Neutrophil (primary cell): ENCODE results near the gene ZBTB21.

Experiments used
- H3K27ac ChIP-seq: fragments of 200-600 bp; sonication (generic); 2 replicates; pipeline ENCODE4 v1.5.1; 2016; ENCODE audit warnings: mild to moderate bottlenecking, moderate library complexity
- H3K27me3 ChIP-seq: fragments of 200-600 bp; sonication (generic); 2 replicates; pipeline ENCODE4 v1.6.0; 2016; ENCODE audit warnings: mild to moderate bottlenecking
- H3K36me3 ChIP-seq: fragments of 200-600 bp; sonication (generic); 2 replicates; pipeline ENCODE4 v1.5.1; 2017
- H3K4me1 ChIP-seq, 2 experiments: fragments of 200-600 bp in 1 of 2; sonication (generic) in 1 of 2; 1 replicate in 1 of 2; 2 replicates in 1 of 2; pipeline versions ENCODE4 v1.5.1 to v1.6.1; 2013 to 2016; ENCODE audit warnings: low read depth in 1 of 2, low read length in 1 of 2, mild to moderate bottlenecking in 1 of 2, moderate library complexity in 1 of 2; ENCODE audit not compliant: control insufficient read depth in 1 of 2, insufficient read depth in 1 of 2
- H3K4me3 ChIP-seq, 2 experiments: fragments of 200-600 bp in 1 of 2; sonication (generic) in 1 of 2; 1 replicate in 1 of 2; 2 replicates in 1 of 2; pipeline ENCODE4 v1.5.1; 2013 to 2016; ENCODE audit warnings: low read depth in 1 of 2, low read length in 1 of 2, mild to moderate bottlenecking in 1 of 2, moderate library complexity in 1 of 2
- H3K9me3 ChIP-seq: fragments of 200-600 bp; sonication (generic); 2 replicates; pipeline ENCODE4 v1.5.1; 2016
- TF ChIP-seq, protein P1 (sequence below): fragments of 200-600 bp; sonication (generic); IDR thresholded peaks from 2 replicates; pipeline ENCODE4 v1.5.1; 2016; ENCODE audit warnings: antibody characterized with exemption

ZBTB21 gene

DNA sequence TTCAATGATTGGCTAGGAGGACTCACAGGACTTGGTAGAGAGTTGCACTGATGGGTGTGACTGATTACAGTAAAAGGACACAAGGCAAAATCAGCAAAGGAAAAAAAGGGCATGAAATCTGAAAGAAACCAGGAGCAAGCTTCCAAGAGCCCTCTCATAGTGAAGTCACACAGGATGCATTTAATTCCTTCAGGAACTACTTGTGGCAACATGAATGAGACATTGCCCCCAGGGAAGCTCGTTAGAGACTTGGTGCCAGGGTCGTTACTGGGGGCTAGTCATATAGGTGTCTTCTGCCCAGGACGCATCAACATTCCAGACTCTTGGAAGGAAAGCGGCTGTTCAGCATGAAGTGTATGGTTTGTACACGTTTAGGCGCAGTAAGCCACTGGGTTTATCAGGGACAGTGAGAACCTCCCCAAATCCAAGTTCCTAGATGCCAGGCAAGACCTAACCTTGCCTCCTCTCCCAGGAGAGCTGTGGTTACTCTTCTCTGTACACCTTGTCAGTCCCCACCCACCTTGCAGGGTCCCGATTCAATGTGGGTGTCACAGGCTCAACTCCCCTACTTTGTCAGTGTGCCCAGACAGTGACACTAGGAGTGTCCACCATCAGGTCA is 30.3 kb downstream of the ZBTB21 start:
- TF ChIP-seq, protein P1, sequence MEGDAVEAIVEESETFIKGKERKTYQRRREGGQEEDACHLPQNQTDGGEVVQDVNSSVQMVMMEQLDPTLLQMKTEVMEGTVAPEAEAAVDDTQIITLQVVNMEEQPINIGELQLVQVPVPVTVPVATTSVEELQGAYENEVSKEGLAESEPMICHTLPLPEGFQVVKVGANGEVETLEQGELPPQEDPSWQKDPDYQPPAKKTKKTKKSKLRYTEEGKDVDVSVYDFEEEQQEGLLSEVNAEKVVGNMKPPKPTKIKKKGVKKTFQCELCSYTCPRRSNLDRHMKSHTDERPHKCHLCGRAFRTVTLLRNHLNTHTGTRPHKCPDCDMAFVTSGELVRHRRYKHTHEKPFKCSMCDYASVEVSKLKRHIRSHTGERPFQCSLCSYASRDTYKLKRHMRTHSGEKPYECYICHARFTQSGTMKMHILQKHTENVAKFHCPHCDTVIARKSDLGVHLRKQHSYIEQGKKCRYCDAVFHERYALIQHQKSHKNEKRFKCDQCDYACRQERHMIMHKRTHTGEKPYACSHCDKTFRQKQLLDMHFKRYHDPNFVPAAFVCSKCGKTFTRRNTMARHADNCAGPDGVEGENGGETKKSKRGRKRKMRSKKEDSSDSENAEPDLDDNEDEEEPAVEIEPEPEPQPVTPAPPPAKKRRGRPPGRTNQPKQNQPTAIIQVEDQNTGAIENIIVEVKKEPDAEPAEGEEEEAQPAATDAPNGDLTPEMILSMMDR, result no peak

DNA sequence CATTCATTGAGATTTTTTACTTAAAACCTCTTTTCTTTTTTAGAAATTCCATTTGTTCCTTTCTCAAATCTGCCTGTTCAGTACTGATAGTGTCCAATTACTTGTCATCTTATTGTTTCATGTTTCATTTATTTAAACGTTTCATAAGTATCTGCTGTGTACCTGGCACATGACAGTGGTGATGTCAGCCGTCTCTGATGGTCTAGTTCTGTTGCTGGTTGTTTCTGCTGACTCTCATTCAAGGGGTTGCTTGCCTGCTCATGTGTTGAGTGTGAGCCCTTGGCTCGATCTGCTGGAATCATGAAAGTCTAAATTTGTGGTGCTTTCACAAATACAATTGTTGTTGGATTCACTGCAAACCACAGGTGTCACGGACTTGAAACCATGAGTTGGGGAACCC is 30.8 kb downstream of the ZBTB21 start:
- TF ChIP-seq, protein P1, result no peak
- no peaks in the 10 kb centered on the region for H3K4me1 ChIP-seq
- no peaks in the 10 kb centered on the region for H3K9me3 ChIP-seq
- H3K36me3 ChIP-seq, result no peaks in the 10 kb centered on the region
- H3K4me3 ChIP-seq, result no peak overlapping the region
- H3K27ac ChIP-seq, result no peak overlapping the region
- no peaks in the 10 kb centered on the region for H3K27me3 ChIP-seq

More for the DNA sequence above, 30.3 kb downstream of the ZBTB21 start:
- Histone ChIP-seq H3K9me3 (no peaks in the 10 kb centered on the region), H3K4me3 (no peak overlapping the region), H3K36me3 (no peaks in the 10 kb centered on the region), H3K27me3 (no peaks in the 10 kb centered on the region), H3K4me1 (no peaks in the 10 kb centered on the region), H3K27ac (no peak overlapping the region)

DNA sequence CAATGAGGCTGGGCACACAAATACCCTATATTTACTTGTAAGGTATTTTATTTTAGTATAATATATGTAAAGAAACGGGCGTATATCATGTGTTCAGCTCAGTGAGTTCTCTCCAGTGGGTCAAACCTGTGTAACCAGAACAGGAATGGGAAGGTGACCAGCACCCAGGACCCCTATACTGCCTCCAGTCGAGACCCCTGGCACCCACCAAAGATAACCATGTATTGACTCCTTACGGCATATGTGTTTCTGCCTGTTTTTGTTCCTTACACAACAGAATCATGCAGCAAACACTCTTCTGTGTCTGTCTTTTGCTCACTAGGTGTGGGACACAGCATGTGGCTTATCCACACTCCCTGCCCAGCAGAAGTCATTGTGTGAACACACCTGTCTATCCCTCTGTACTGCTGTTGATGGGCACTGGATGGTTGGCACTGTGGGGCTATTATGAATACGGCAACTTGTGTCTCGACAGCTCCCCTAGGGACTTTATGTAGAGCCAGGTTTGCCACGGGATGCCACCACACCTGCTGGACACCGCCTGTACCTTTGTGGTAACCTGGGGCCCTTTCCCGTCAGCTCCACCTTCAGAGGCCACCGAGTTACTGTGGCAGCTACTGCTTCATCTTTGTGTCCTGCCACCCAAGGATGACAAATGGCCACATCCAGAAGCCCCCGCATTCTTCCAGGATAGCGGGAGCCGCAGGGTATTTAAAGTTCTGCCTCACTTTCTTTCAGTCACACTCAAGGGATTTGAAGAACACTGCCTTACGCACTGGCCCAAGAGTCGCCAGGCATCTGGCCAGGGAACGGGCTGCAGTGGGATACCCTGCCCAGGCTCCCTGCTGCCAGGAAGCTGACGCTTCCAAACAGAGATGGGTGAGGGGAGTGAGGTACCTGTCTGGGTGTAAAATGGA is 32.9 kb downstream of the ZBTB21 start:
- no peaks in the 10 kb centered on the region for H3K36me3 ChIP-seq
- no peak overlapping the region for H3K4me3 ChIP-seq
- TF ChIP-seq, protein P1, result no peak
- H3K27me3 ChIP-seq, result no peaks in the 10 kb centered on the region
- H3K27ac ChIP-seq, result no peak overlapping the region
- H3K4me1 ChIP-seq, result no peaks in the 10 kb centered on the region
- H3K9me3 ChIP-seq, result no peaks in the 10 kb centered on the region

DNA sequence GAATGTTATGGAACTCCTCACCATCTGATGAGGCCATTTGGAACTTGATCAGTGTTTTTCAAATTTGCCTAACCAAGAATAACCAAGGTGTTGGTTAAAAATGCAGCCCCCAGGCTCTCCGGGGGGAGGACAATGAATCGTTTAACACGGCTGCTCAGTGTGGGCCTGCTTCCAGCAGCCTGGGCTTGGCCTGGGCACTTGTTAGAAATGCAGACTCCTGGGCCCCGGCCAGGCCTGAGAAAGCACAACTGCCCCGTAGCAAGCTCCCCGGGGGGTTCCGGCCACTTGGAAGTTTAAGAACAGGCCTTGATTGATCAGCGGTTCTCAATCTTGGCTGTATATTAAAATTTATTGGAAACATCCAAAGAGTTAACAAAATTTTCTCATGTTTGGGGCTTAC is 33.5 kb downstream of the ZBTB21 start:
- TF ChIP-seq, protein P1, result no peak
- no peaks in the 10 kb centered on the region for H3K4me1 ChIP-seq
- H3K36me3 ChIP-seq, result no peaks in the 10 kb centered on the region
- no peak overlapping the region for H3K27ac ChIP-seq
- H3K27me3 ChIP-seq, result no peaks in the 10 kb centered on the region
- no peak overlapping the region for H3K4me3 ChIP-seq
- H3K9me3 ChIP-seq, result no peaks in the 10 kb centered on the region

DNA sequence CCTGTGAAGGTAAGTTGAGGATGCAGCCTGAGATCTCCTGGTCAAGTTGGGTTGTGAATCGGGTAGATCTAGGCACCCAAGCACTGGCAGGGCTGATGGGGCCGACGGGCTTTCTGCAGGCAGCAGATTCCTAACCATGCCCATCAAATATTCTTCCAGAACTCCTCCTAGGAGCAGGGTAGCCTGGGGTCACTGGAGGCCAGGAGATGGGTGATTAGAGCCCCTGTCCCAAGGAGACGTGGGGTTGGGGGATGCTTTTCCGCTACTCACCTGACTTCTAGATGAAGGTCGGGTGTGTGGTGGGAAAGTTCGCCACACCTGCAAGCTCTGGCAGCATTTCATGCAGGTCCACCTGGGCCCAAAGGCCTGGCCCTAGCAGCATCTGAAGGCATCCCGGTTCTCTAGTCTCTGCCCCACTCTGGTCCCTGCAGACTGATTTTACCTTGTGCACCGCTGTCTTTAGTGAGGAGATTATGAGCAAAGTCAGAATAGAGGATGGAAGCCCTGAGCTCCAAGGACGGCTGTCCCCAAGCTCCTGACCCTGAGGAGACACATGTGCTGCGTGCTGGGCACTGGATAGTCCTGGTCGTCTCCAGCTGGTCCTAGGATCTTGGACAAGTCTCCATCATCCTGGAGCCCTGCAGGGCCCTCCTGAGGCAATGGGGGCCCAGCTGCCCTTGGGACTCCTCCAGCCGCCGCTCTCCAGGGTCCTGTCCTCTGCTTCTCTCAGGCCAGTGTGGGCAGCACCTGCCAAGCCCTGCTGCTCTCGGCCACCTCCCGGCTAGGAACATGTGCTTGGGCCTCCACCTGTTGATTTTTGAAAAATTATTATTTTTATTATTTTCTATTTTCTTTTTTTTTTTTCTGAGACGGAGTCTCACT is 34.5 kb downstream of the ZBTB21 start:
- Histone ChIP-seq H3K27ac (no peak overlapping the region), H3K4me3 (no peak overlapping the region), H3K9me3 (no peaks in the 10 kb centered on the region), H3K27me3 (no peaks in the 10 kb centered on the region), H3K4me1 (no peaks in the 10 kb centered on the region), H3K36me3 (no peaks in the 10 kb centered on the region)
- TF ChIP-seq, protein P1, result no peak
